Transverse colon (tissue), 4 donors: ENCODE data around the gene INO80. TPM values are rescaled to one million over a fixed set of nuclear protein-coding genes. Genes with fewer than 3 reads are reported as not detected.
"Not testable (repeated sequence)": the region's sequence is repeated elsewhere in the genome, so short reads cannot be mapped to it uniquely, and the experiment has no call there.

Experiments
- DNase-seq: peaks from one replicate; pipeline ENCODE4 v3.0.0-alpha.2; 2019
- H3K27ac ChIP-seq, 4 donors: fragments of 200-600 bp; sonication (generic); 2 replicates each; pipeline ENCODE4 v1.5.1; 2016 to 2018; ENCODE audit warnings: inconsistent platforms in 4 of 4
- H3K27me3 ChIP-seq: fragments of 200-600 bp; sonication (generic); 2 replicates; pipeline ENCODE4 v1.5.1; 2017; ENCODE audit warnings: inconsistent platforms
- H3K36me3 ChIP-seq, 4 donors: fragments of 200-600 bp; sonication (generic); 2 replicates each; pipeline ENCODE4 v1.5.1; 2017 to 2019; ENCODE audit warnings: inconsistent platforms in 4 of 4
- H3K4me1 ChIP-seq, 4 donors: fragments of 200-600 bp; sonication (generic); 2 replicates each; pipeline ENCODE4 v1.5.1; 2017 to 2020; ENCODE audit warnings: inconsistent platforms in 4 of 4
- H3K4me3 ChIP-seq, 4 donors: fragments of 200-600 bp; sonication (generic); 1 replicate in 1 of 4; 2 replicates in 3 of 4; pipeline versions ENCODE4 v1.5.1 to v1.6.1; 2017 to 2019; ENCODE audit warnings: inconsistent platforms in 4 of 4
- H3K9me3 ChIP-seq, 2 donors: fragments of 200-600 bp; sonication (generic); 2 replicates each; pipeline ENCODE4 v1.5.1; 2017 to 2019; ENCODE audit warnings: inconsistent platforms in 2 of 2
- CTCF ChIP-seq, 5 experiments: fragments of 200-600 bp in 3 of 5; fragments of 450-650 bp in 2 of 5; sonication (generic) in 3 of 5; IDR thresholded peaks; 1 replicate in 2 of 5; 2 replicates in 3 of 5; pipeline ENCODE4 v1.5.1; 2016 to 2017; ENCODE audit warnings: antibody characterized with exemption in 5 of 5, inconsistent platforms in 3 of 5, mild to moderate bottlenecking in 2 of 5, moderate library complexity in 1 of 5
- EP300 ChIP-seq: sonication (generic); formaldehyde crosslinking; IDR thresholded peaks from one replicate; pipeline ENCODE4 v1.6.1; 2017; ENCODE audit warnings: antibody characterized with exemption, low read depth
- POLR2A ChIP-seq: fragments of 450-650 bp; IDR thresholded peaks from one replicate; pipeline ENCODE4 v1.6.1; 2016; ENCODE audit warnings: antibody characterized with exemption, mild to moderate bottlenecking, moderate library complexity
- POLR2AphosphoS5 ChIP-seq, 3 donors: sonication (generic); formaldehyde crosslinking; IDR thresholded peaks; one replicate each; pipeline ENCODE4 v1.6.1; 2016; ENCODE audit warnings: antibody characterized with exemption in 3 of 3
- WGBS, 2 donors: methylation state at CpG; one replicate each; pipeline ENCODE4 v1.1.5; 2018; ENCODE audit warnings: low coverage in 1 of 2; 5-methylcytosine and 5-hydroxymethylcytosine counted together
- in situ Hi-C, 4 donors: fragments of 200-750 bp; cut with MboI; loops; one replicate each; pipeline versions ENCODE4 v1.15.0 to v1.15.1; 2017; ENCODE audit warnings: low sequenced_read_pairs in 3 of 4, low pct_ligation_motif_present in 1 of 4, low pct_unique_long_range_greater_than_20kb in 1 of 4
- intact Hi-C: fragments of 100-400 bp; cut with DNase I; formaldehyde crosslinking; loops from one replicate; pipeline ENCODE4 v1.15.1; 2023; ENCODE audit warnings: low total_unique reads
- total RNA-seq, 4 donors: library from RNA; depleted of rRNA; stranded (reverse); fragments of >200 nt; gene quantifications; one replicate each; pipeline ENCODE4 v1.1.0, GENCODE V29; 2016

The INO80 gene
- total RNA-seq, 4 donors from 2014 or later: 21.8 to 69.1 (median 29.8) TPM

GRCh38 chr15:41150279-41150678, 34.2 kb upstream of the INO80 start:
- intact Hi-C loops: no loop called here
- Histone ChIP-seq H3K9me3 (no peaks in the 10 kb centered on the region), H3K4me3 (no peak overlapping the region), H3K4me1 (no peaks in the 10 kb centered on the region), H3K27me3 (no peaks in the 10 kb centered on the region), H3K36me3 (no peaks in the 10 kb centered on the region), H3K27ac (no peak overlapping the region)
- WGBS, 2 donors: 58 to 61% methylated on average over 4 of the region's 4 CpGs
- in situ Hi-C loops: no loop called here
- no peak for DNase-seq
- no peak for TF ChIP-seq EP300
- no peak for TF ChIP-seq CTCF (IDR thresholded peaks at IDR 0.05)
- TF ChIP-seq POLR2A: no peak
- no peak for TF ChIP-seq POLR2AphosphoS5 (IDR thresholded peaks at IDR 0.05)

GRCh38 chr15:41148065-41148464, 32.0 kb upstream of the INO80 start:
- no peaks in the 10 kb centered on the region for H3K27me3 ChIP-seq
- no peak for TF ChIP-seq POLR2AphosphoS5 (IDR thresholded peaks at IDR 0.05)
- TF ChIP-seq POLR2A: no peak
- no peak for TF ChIP-seq CTCF (IDR thresholded peaks at IDR 0.05)
- 73 to 82% methylated on average over 2 of the region's 2 CpGs for WGBS, 2 donors

GRCh38 chr15:41139619-41140018, 23.5 kb upstream of the INO80 start:
- no peak overlapping the region for H3K27ac ChIP-seq
- intact Hi-C loops (no loop called here), in situ Hi-C loops (no loop called here)
- DNase-seq: no peak
- WGBS, 2 donors: 70 to 94% methylated on average over 4 to 5 of the region's 5 CpGs
- H3K27me3 ChIP-seq: no peaks in the 10 kb centered on the region
- no peaks in the 10 kb centered on the region for H3K36me3 ChIP-seq
- no peaks in the 10 kb centered on the region for H3K4me1 ChIP-seq
- no peak overlapping the region for H3K4me3 ChIP-seq
- no peaks in the 10 kb centered on the region for H3K9me3 ChIP-seq
- no peak for TF ChIP-seq POLR2AphosphoS5 (IDR thresholded peaks at IDR 0.05)
- no peak for TF ChIP-seq EP300

More at GRCh38 chr15:41148065-41148464, 32.0 kb upstream of the INO80 start:
- Histone ChIP-seq H3K4me3 (no peak overlapping the region), H3K36me3 (no peaks in the 10 kb centered on the region), H3K9me3 (no peaks in the 10 kb centered on the region), H3K27ac (no peak overlapping the region), H3K4me1 (no peaks in the 10 kb centered on the region)
- in situ Hi-C loops (no loop called here), intact Hi-C loops (no loop called here)
- no peak for DNase-seq

- DNase-seq, H3K4me1 ChIP-seq, H3K36me3 ChIP-seq, intact Hi-C loops, H3K4me3 ChIP-seq, H3K9me3 ChIP-seq, H3K27me3 ChIP-seq, H3K27ac ChIP-seq, in situ Hi-C loops: not testable (repeated sequence)
- WGBS, 2 donors: 90% methylated on average over 1 to 7 of the region's 7 CpGs
Observed at GRCh38 chr15:41139112-41139511, 23.0 kb upstream of the INO80 start.

GRCh38 chr15:41135580-41135979, 19.5 kb upstream of the INO80 start:
- H3K4me3 ChIP-seq, H3K27me3 ChIP-seq, intact Hi-C loops, H3K27ac ChIP-seq, in situ Hi-C loops, H3K36me3 ChIP-seq, H3K4me1 ChIP-seq, H3K9me3 ChIP-seq: not testable (repeated sequence)
- WGBS, 2 donors: 79 to 89% methylated on average over 6 of the region's 6 CpGs
- peak; percentile 25 for DNase-seq

- Histone ChIP-seq H3K27me3 (no peaks in the 10 kb centered on the region), H3K9me3 (no peaks in the 10 kb centered on the region), H3K27ac (no peak overlapping the region), H3K36me3 (no peaks in the 10 kb centered on the region), H3K4me3 (no peak overlapping the region), H3K4me1 (no peaks in the 10 kb centered on the region)
- in situ Hi-C loops: no loop called here
- intact Hi-C loops: no loop called here
- TF ChIP-seq CTCF (IDR thresholded peaks at IDR 0.05) (no peak), EP300 (no peak), POLR2AphosphoS5 (IDR thresholded peaks at IDR 0.05) (no peak), POLR2A (no peak)
- 86% methylated on average over 10 of the region's 10 CpGs; no CpG with 5 or more reads in 1 of the 2 donors for WGBS, 2 donors
- no peak for DNase-seq
Observed at GRCh38 chr15:41133454-41133853, 17.4 kb upstream of the INO80 start.

GRCh38 chr15:41132094-41132493, 16.0 kb upstream of the INO80 start:
- H3K27me3 ChIP-seq, H3K9me3 ChIP-seq, DNase-seq, in situ Hi-C loops, H3K27ac ChIP-seq, H3K4me1 ChIP-seq, intact Hi-C loops, H3K4me3 ChIP-seq, H3K36me3 ChIP-seq: not testable (repeated sequence)
- WGBS, 2 donors: 67 to 81% methylated on average over 1 to 2 of the region's 2 CpGs
